Fibroblast of villous mesenchyme (primary cell): ENCODE data around the gene FGGY. TPM values are rescaled to one million over a fixed set of nuclear protein-coding genes. Genes with fewer than 3 reads are reported as not detected.

Experiments
- DNase-seq: peaks from one replicate; pipeline ENCODE4 v3.0.0-alpha.2; 2010; ENCODE audit warnings: low read depth
- H3K4me3 ChIP-seq: 2 replicates; pipeline ENCODE4 v1.5.1; 2011; ENCODE audit warnings: low read depth, mild to moderate bottlenecking, low read length
- CTCF ChIP-seq: IDR thresholded peaks from 2 replicates; pipeline ENCODE4 v1.5.1; 2012; ENCODE audit warnings: low read depth, mild to moderate bottlenecking, low read length; ENCODE audit not compliant: insufficient read depth
- total RNA-seq: library from RNA; depleted of rRNA; stranded (reverse); fragments of >200 nt; gene quantifications from 2 replicates; pipeline ENCODE4 v1.2.3, GENCODE V29; 2012

Gene FGGY
- total RNA-seq, 1 donor = 11.7 TPM

- no peak for TF ChIP-seq CTCF
- H3K4me3 ChIP-seq = no peak overlapping the region
- no peak for DNase-seq
Observed at GRCh38 chr1:59482986-59483385, 186.1 kb downstream of the FGGY start.

- DNase-seq = peak; percentile 87
- TF ChIP-seq CTCF = no peak
- H3K4me3 ChIP-seq = no peak overlapping the region
Observed at GRCh38 chr1:59484096-59484495, 187.2 kb downstream of the FGGY start.

- TF ChIP-seq CTCF = no peak
- no peak for DNase-seq
- no peak overlapping the region for H3K4me3 ChIP-seq
Observed at GRCh38 chr1:59485171-59485570, 188.3 kb downstream of the FGGY start.

GRCh38 chr1:59485949-59486348 lies 189.1 kb downstream of the FGGY start:
- no peak overlapping the region for H3K4me3 ChIP-seq
- DNase-seq = no peak
- no peak for TF ChIP-seq CTCF

GRCh38 chr1:59486615-59487014 lies 189.7 kb downstream of the FGGY start:
- no peak overlapping the region for H3K4me3 ChIP-seq
- TF ChIP-seq CTCF = no peak
- peak; percentile 67 for DNase-seq

- TF ChIP-seq CTCF = no peak
- no peak overlapping the region for H3K4me3 ChIP-seq
- peak; percentile 75 for DNase-seq
Observed at GRCh38 chr1:59487335-59488031, 190.6 kb downstream of the FGGY start.

GRCh38 chr1:59492500-59492899 lies 195.6 kb downstream of the FGGY start:
- DNase-seq = no peak
- no peak for TF ChIP-seq CTCF
- H3K4me3 ChIP-seq = no peak overlapping the region
